ENCODE data around the gene NGEF.

DNA sequence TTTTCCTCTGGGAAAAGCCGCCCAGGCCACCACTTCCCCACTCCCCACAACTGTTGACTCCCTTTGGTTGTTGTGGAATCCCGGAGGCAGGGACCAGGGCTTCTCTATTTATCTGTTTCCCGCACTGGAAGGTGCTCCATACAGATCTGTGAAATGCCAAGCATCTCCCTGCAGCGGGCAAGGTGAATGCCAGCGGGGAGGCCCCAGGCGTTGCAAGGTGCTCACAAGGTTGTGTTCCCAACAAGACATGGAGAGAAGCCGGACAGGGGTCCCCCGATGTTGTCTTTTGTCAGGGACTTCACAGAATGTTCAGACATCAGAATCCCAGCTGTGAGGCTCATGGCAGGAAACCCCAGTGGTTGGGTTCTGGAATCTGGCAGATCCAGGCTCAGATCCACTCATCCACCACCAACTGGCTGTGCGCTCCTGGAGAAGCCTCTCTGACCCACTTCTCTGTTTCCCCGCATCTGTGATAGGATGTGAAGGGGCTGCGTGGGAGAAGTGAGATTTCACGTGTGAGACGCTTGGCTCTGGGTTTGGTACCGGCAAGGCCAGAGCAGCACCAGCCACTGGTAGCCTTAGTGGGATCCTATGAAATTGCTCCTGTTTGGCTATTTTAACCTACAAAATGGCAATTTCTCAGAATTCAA lies 10.8 kb upstream of the NGEF start:
- no peak for TF ChIP-seq POLR2AphosphoS5 (IDR thresholded peaks at IDR 0.05; ENCODE audit: low read depth)
- TF ChIP-seq, protein P1, sequence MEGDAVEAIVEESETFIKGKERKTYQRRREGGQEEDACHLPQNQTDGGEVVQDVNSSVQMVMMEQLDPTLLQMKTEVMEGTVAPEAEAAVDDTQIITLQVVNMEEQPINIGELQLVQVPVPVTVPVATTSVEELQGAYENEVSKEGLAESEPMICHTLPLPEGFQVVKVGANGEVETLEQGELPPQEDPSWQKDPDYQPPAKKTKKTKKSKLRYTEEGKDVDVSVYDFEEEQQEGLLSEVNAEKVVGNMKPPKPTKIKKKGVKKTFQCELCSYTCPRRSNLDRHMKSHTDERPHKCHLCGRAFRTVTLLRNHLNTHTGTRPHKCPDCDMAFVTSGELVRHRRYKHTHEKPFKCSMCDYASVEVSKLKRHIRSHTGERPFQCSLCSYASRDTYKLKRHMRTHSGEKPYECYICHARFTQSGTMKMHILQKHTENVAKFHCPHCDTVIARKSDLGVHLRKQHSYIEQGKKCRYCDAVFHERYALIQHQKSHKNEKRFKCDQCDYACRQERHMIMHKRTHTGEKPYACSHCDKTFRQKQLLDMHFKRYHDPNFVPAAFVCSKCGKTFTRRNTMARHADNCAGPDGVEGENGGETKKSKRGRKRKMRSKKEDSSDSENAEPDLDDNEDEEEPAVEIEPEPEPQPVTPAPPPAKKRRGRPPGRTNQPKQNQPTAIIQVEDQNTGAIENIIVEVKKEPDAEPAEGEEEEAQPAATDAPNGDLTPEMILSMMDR (IDR thresholded peaks at IDR 0.05; ENCODE audit: insufficient read depth, low read length), result no peak
